Measurements from ENCODE around the gene MYO1G. TPM values are rescaled to one million over a fixed set of nuclear protein-coding genes. Genes with fewer than 3 reads are reported as not detected.
A peak's percentile ranks its signal among the peaks of the same experiment; 100 is the strongest.

Gene MYO1G
- total and polyA plus RNA-seq, 9 of the 15 experiments (the other 6 are each of a cell fraction or from before 2014, with no cell fraction given): 0.03 to 0.62 (median 0.13) TPM; not detected in 1

- TF ChIP-seq AFF4 (CRISPR knock-in tag; IDR thresholded peaks at IDR 0.05) (0 out of 2 replicates have a peak, but pooled peaks have one; percentile 43), POLR2H (tag; IDR thresholded peaks at IDR 0.05; ENCODE audit: low read depth) (peak; percentile 58), U2AF1 (optimal IDR thresholded peaks at IDR 0.05; ENCODE audit: low read depth, low read length) (no peak), HMGN3 (IDR thresholded peaks at IDR 0.05; ENCODE audit: borderline replicate concordance, extremely low read depth, insufficient read length, low read depth, low read length) (peak; percentile 0), HMBOX1 (IDR thresholded peaks at IDR 0.05) (0 out of 2 replicates have a peak, but pooled peaks have one; percentile 7), BRF1 (IDR thresholded peaks at IDR 0.05; ENCODE audit: borderline replicate concordance, extremely low read depth, insufficient read length) (no peak), JUND (IDR thresholded peaks at IDR 0.05; ENCODE audit: borderline replicate concordance, low read depth, low read length) (no peak), JUND (tag; IDR thresholded peaks at IDR 0.05; ENCODE audit: borderline replicate concordance, low read depth, low read length) (0 out of 3 replicates have a peak, but pooled peaks have one; percentile 9), ZBTB33 (CRISPR knock-in tag; IDR thresholded peaks at IDR 0.05) (peak; percentile 29; the same call in 1 of the 2 replicates), SMARCA4 (IDR thresholded peaks at IDR 0.05) (peak; percentile 12; the same call in 1 of the 2 replicates), TAF9B (IDR thresholded peaks at IDR 0.05; ENCODE audit: partially characterized antibody) (peak; percentile 26), ZNF316 (IDR thresholded peaks at IDR 0.05) (peak; percentile 65), FOSL1 (tag; conservative IDR thresholded peaks at IDR 0.05) (0 out of 2 replicates have a peak, but pooled peaks have one; percentile 46), DPF2 (IDR thresholded peaks at IDR 0.05) (peak; percentile 92; the same call in 1 of the 2 replicates), LCOR (CRISPR knock-in tag; IDR thresholded peaks at IDR 0.05) (peak; percentile 71; the same call in 1 of the 2 replicates), ZNF384 (IDR thresholded peaks at IDR 0.05; ENCODE audit: low read depth, low read length) (no peak)
- TF ChIP-seq, protein P1, sequence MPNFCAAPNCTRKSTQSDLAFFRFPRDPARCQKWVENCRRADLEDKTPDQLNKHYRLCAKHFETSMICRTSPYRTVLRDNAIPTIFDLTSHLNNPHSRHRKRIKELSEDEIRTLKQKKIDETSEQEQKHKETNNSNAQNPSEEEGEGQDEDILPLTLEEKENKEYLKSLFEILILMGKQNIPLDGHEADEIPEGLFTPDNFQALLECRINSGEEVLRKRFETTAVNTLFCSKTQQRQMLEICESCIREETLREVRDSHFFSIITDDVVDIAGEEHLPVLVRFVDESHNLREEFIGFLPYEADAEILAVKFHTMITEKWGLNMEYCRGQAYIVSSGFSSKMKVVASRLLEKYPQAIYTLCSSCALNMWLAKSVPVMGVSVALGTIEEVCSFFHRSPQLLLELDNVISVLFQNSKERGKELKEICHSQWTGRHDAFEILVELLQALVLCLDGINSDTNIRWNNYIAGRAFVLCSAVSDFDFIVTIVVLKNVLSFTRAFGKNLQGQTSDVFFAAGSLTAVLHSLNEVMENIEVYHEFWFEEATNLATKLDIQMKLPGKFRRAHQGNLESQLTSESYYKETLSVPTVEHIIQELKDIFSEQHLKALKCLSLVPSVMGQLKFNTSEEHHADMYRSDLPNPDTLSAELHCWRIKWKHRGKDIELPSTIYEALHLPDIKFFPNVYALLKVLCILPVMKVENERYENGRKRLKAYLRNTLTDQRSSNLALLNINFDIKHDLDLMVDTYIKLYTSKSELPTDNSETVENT (CRISPR knock-in tag; IDR thresholded peaks at IDR 0.05): no peak
Measured at GRCh38 chr7:44995555-44996493, 17.0 kb upstream of the MYO1G start (continued).
